Testis (tissue), 2 donors: ENCODE results near the gene TMEM198.

Experiments
- POLR2A ChIP-seq: fragments of 450-650 bp; IDR thresholded peaks from one replicate; pipeline ENCODE4 v1.6.1; 2017; ENCODE audit warnings: antibody characterized with exemption, mild to moderate bottlenecking, moderate library complexity
- TF ChIP-seq, protein P1 (sequence below), 3 experiments: fragments of 450-650 bp in 2 of 3; fragments of 200-600 bp in 1 of 3; sonication (generic) in 1 of 3; IDR thresholded peaks; one replicate each; pipeline ENCODE4 v1.5.1; 2016 to 2019; ENCODE audit warnings: antibody characterized with exemption in 3 of 3, mild to moderate bottlenecking in 2 of 3, moderate library complexity in 1 of 3

- TF ChIP-seq, protein P1, sequence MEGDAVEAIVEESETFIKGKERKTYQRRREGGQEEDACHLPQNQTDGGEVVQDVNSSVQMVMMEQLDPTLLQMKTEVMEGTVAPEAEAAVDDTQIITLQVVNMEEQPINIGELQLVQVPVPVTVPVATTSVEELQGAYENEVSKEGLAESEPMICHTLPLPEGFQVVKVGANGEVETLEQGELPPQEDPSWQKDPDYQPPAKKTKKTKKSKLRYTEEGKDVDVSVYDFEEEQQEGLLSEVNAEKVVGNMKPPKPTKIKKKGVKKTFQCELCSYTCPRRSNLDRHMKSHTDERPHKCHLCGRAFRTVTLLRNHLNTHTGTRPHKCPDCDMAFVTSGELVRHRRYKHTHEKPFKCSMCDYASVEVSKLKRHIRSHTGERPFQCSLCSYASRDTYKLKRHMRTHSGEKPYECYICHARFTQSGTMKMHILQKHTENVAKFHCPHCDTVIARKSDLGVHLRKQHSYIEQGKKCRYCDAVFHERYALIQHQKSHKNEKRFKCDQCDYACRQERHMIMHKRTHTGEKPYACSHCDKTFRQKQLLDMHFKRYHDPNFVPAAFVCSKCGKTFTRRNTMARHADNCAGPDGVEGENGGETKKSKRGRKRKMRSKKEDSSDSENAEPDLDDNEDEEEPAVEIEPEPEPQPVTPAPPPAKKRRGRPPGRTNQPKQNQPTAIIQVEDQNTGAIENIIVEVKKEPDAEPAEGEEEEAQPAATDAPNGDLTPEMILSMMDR (IDR thresholded peaks at IDR 0.05) = no peak
- TF ChIP-seq POLR2A = no peak
Measured at GRCh38 chr2:219576505-219577388, 32.9 kb downstream of the TMEM198 start.
